Measurements from ENCODE around the gene EFR3B.

Gene EFR3B

GRCh38 chr2:25074826-25075225, 33.0 kb downstream of the EFR3B start:
- DNase-seq, result no peak

DNA sequence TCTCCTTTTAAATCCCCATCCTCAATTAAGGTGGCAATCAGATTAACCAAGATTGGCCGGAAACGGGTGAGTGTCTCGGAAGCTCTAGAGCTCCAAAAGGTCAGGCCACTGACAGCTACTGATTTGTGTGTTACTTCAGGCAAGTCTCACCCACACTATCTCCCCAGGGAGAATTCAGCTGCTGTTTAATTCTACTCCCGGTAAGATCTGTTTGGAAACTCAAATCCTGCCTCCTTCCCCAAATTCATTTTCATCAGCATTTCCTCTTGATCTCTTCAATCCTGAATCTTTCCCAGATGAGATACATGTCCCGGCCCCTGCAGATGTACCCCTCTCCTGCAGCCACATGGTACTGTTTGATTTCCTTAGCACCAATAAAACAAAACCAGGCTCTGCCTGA, 34.9 kb downstream of the EFR3B start:
- DNase-seq, result no peak

DNA sequence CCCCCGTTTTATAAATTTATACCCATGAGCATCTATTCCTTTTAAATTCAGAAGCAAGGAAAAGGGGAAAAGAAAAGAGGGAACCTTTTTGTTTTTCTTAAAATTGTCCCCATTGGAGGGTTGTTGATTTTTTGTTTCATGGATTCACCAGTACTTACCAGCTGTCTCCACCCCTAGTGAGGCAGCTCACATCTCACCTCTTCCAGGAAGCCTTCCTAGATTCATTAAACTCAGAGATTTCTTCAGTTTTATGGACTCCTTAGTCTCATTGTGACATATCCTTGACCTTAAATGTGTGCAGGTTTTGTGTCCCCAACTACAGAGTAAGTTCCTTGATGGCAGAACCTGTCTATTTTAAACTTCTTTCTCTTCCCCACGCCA, 35.9 kb downstream of the EFR3B start:
- no peak for DNase-seq

GRCh38 chr2:25078170-25079049, 36.5 kb downstream of the EFR3B start:
- DNase-seq, result no peak

GRCh38 chr2:25079050-25079635, 37.3 kb downstream of the EFR3B start:
- DNase-seq, result no peak

DNA sequence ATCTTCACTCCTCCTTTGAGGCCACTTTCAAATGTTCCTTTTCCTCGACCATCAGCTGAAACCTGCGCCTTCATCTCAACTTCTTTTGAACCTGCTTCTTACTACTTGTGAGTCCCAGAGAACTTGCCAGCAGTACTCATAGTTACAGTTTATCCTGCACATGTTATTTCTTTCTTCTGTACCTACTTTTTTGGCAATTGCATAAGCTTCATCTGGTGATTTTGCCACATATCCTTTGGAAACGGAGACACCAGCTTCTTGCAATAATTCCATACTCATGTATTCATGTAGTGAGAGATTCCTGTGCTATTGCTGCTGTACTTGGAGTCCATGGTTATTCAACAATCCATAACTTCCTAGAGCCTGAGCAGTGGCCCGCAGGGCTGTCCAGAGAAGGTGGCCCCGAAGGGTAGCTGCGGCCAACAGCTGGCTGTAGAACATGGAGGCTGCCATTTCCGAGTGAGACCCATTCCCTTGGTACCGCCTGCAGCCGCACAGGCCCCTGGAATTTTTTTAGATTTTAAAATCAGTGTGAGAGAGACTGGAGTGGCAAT, 39.4 kb downstream of the EFR3B start:
- no peak for DNase-seq

GRCh38 chr2:25082002-25082622, 40.2 kb downstream of the EFR3B start:
- DNase-seq, result no peak

DNA sequence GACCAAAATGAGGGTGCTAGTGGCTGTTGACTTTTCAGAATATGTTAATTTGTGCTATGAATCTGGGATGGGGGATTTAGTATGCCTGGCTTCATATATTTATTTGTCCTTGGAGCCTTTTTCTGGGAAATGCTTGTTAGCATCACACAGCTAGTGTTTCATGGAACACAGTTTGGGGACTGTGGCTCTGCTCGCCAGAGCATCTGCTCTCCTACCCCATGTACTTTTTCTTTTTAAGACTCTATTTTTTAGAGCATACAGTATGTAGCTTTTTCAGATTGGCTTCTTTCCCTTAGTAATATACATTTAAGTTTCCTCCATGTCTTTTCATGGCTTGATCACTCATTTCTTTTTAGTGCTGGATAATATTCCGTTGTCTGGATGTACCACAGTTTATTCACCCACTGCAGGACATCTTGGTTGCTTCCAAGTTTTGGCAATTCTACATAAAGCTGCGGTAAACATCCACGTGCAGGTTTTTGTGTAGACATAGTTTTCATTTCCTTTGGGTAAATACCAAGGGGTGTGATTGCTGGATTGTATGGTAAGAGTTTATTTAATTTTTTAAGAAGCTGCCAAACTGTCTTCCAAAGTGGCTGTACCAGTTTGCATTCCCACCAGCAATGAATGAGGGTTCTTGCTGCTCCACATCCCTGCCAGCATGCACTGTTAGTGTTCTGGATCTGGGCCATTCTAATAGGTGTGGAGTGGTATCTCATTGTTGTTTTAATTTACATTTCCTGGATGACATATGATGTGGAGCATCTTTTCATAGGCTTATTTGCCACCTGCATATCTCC, 44.1 kb downstream of the EFR3B start:
- DNase-seq, result no peak

- no peak for DNase-seq
Observed at GRCh38 chr2:25088817-25089516, 47.1 kb downstream of the EFR3B start.

DNA sequence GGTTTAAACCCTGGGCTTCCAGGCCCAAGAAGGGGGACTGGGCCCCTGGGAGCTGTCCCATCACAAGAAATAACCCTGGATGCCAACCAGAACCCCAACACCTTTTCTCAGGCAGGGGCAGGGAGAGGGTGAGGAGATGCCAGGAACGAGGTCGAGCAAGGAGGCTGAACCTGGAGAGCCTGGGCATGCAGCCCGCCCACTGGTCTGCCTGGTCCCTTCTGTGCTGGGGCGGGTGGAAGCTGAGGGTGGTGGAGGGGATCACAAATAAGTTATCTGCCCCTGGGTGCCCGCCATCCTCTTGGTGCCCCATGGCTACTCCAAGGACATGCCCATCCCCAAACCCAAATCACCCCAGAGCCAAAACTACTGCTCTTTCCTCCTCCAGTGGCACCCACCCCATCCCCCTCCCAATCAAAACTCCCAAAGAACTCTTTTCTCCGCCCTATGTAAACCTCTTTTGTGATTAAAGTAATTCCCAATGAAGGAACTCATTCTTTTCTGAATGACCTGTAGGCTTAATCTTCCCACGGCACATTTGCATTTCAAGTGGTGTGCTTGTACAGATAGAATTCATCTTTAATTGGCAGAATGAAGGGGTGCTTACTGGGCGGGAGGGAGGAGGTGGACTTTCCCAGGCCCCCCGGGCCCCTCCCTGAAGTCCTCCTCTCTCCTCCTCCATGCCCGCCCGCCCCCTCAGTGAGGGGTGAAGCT, 47.9 kb downstream of the EFR3B start:
- DNase-seq, result no peak

- DNase-seq, result no peak
Observed at GRCh38 chr2:25090801-25091200, 48.9 kb downstream of the EFR3B start.

GRCh38 chr2:25091265-25091664, 49.4 kb downstream of the EFR3B start:
- DNase-seq, result no peak

- no peak for DNase-seq
Observed at GRCh38 chr2:25098056-25098455, 56.2 kb downstream of the EFR3B start.

GRCh38 chr2:25098670-25099486, 57.0 kb downstream of the EFR3B start:
- DNase-seq, result no peak

- DNase-seq, result peak; percentile 50
Observed at GRCh38 chr2:25102352-25102751, 60.5 kb downstream of the EFR3B start.

- DNase-seq, result no peak
Observed at GRCh38 chr2:25103287-25103871, 61.5 kb downstream of the EFR3B start.

DNA sequence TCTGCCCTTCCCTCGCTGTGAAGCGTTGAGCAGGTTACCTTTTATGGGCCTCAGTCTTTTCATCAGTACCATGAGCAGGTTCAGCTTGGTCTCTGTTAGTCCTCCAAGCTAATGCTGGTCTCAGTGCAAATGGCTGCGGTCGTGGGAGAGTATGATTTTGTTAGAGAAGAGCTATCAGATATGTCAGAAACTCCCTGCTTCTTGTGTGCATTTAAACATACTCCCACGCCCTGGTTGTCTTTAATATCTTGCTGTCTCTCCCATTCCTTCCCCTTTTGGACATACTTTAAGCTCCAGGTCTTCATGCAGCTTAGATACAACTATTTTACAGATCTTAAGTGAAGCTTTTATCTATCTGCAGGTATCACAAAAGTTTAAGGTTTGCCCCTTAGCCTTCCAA, 62.9 kb downstream of the EFR3B start:
- DNase-seq, result no peak

DNA sequence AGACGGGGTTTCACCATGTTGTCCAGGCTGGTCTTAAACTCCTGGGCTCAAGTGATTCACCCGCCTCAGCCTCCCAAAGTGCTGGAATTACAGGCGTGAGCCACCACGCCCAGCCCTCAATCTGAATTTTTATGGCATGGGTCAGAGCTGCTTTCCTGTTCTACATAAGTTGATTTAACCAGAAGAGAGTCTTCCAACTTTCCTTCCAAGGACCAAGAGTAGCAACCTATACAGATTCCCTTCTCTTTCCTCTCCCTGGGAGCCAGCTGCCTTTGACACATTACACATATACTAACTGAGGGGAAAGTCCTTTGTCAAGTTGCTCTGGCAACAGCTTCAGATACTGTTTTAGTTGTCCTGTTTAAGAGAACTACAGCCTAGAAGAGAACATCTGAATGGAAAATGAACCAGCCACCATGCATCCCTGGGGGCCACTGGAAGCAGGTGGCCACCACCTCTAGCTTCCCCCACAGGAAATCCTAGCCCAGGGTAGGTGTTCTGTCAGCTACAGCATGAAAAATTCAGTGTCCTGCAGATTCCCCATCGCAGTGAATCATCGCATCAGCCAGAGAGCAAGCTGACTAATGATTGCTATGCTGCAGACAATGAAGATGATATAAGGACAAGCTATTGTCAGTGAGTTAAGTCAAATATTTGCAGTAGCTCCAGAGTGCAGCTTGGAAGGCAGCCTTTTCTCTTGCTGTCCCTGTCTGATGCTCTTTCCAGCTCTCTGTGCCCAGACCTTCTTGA, 63.6 kb downstream of the EFR3B start:
- DNase-seq, result no peak

- no peak for DNase-seq
Observed at GRCh38 chr2:25109822-25110221, 67.9 kb downstream of the EFR3B start.

- DNase-seq, result no peak
Observed at GRCh38 chr2:25112113-25112512, 70.2 kb downstream of the EFR3B start.

Data from stimulated activated CD4-positive, alpha-beta T cell treated with anti-CD3 and anti-CD28 coated beads, Interleukin-4, amount 100 ng/mL, for 24 hours (primary cell).